Stimulated activated CD8-positive, alpha-beta memory T cell treated with anti-CD3 and anti-CD28 coated beads, Interleukin-4, amount 100 ng/mL, for 24 hours (primary cell): ENCODE data around the gene CBL.
"Not testable (repeated sequence)": the region's sequence is repeated elsewhere in the genome, so short reads cannot be mapped to it uniquely, and the experiment has no call there.

Source experiments
- DNase-seq: peaks from one replicate; pipeline ENCODE4 v3.0.0-alpha.2; 2020; ENCODE audit warnings: low read depth

Gene CBL

GRCh38 chr11:119210050-119210449 lies 3.9 kb downstream of the CBL start:
- DNase-seq, result no peak

DNA sequence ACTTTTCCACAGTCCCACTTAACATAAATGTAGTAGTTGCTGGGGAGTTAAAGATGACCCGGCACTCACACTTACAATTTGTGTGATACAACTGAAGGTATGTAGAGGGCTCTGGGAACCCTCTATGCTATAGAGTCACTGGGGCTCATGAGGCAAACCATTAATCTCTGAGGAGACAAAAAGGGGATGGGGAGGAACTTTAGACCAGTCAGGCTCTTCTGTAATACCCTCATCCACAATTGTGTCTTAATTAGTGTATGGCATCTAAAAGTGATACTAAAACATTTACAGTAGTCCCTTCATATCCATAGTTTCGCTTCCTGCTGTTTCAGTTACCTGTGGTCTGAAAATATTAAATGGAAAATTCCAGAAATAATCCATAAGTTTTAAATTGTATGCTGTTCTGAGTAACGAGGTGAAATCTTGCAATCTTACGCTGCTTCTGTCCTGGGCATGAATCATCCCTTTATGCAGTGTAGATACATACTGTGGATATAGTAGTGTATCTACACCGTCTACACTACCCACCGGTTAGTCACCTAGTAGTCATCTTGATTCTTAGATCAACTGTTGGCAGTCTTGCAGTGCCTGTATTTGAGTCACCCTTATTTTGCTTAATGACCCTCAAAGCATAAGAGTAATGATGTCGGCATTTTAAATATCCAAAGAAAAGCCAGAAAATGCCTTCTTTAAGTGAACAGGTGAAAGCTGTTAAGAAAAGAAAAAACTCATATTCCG lies 12.2 kb downstream of the CBL start:
- no peak for DNase-seq

- no peak for DNase-seq
Observed at GRCh38 chr11:119222308-119222707, 16.2 kb downstream of the CBL start.

GRCh38 chr11:119222891-119223290 lies 16.8 kb downstream of the CBL start:
- no peak for DNase-seq

DNA sequence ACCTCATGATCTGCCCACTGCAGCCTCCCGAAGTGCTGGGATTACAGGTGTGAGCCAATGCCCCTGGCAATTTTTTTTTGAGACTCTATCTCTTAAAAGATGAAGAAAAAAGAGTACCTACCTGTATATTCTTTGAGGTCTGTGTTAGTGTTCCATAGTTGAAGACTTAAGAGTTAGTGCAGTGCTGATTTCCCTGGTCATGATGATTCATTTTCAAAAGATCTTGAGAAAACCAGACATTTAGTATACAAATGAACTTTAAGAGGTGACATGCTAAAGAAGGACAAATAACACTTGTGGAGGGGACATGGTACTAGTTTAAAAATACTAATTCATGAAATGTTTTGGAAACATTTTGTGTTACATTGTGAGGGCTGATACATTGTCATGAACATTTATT lies 17.7 kb downstream of the CBL start:
- DNase-seq, result no peak

DNA sequence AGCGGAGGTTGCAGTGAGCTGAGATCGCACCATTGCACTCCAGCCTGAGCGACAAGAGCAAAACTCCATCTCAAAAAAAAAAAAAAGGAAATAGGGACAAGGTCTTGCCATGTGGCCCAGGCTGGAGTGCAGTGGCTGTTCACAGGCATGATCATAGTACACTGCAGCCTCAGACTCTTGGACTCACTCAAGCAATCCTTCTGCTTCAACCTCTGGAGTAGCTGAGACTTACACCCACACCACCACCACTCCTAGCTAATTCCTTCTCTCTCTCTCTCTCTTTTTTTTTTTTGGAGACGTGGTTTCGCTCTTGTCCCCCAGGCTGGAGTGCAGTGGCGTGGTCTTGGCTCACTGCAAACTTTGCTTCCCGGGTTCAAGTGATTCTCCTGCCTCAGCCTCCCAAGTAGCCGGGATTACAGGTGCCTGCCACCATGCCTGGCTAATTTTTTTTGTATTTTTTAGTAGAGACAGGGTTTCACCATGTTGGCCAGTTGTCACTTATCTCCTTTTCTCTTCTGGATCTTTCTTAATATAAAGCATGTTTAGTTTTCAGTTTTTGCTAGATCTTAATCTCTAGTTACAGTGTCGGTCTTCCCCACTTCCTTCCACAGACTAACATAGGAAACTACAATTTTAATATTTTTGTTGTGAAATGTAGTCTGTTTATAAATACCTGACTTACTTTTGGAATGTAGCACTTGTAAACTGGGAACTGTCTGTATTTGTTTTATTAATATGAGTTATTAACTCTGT lies 22.6 kb downstream of the CBL start:
- not testable (repeated sequence) for DNase-seq

DNA sequence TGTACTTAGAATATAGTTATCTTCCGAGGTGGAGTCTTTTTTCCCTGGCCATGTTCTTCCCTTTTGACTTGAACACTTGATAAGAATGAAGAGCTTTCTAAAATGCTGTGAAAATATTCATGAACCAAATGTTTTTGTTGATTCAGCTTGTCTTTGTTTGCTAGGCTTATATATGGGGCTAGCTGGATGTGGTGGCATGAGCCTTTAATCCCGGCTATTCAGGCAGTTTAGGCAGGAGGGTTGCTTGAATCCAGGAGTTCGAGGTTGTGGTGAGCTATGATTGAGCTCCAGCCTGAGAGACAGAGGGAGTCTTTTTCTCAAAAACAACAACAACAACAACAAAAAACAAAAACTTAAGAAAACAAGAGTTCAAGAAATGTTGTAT lies 23.1 kb downstream of the CBL start:
- DNase-seq, result no peak

DNA sequence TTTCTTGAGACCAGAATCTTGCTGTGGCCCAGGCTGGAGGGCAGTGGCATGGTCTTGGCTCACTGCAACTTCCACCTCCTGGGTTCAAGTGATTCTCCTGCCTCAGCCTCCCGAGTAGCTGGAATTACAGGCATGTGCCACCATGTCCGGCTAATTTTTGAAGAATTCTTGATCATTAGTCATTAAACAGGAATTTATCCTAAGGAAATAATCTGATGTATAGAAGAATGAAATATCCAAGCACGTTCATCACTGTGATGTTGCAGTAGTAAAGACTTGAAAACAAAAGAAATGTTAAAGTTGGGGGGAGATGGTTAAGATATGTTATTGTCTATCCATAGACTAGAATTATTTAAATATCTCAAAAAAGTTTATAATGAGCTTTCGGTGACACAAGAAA lies 23.6 kb downstream of the CBL start:
- no peak for DNase-seq

- DNase-seq, result no peak
Observed at GRCh38 chr11:119236490-119236889, 30.4 kb downstream of the CBL start.

GRCh38 chr11:119236891-119237290 lies 30.8 kb downstream of the CBL start:
- no peak for DNase-seq

DNA sequence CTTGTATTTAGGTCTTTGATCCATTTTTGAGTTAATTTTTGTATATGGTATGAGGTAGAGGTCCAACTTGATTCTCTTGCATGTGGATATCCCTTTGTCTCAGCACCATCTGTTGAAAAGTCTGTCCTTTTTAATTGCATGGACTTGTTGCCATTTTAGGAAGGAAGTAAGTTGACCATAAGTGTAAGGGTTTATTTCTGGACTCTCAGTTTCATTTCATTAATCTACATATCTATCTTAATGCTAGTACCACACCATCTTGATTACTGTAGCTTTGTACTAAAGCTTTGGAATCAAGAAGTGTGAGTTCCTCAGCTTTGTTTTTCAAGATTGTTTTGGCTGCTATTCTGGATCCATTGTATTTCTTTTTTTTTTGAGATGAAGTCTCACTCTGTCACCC lies 31.4 kb downstream of the CBL start:
- DNase-seq, result no peak

DNA sequence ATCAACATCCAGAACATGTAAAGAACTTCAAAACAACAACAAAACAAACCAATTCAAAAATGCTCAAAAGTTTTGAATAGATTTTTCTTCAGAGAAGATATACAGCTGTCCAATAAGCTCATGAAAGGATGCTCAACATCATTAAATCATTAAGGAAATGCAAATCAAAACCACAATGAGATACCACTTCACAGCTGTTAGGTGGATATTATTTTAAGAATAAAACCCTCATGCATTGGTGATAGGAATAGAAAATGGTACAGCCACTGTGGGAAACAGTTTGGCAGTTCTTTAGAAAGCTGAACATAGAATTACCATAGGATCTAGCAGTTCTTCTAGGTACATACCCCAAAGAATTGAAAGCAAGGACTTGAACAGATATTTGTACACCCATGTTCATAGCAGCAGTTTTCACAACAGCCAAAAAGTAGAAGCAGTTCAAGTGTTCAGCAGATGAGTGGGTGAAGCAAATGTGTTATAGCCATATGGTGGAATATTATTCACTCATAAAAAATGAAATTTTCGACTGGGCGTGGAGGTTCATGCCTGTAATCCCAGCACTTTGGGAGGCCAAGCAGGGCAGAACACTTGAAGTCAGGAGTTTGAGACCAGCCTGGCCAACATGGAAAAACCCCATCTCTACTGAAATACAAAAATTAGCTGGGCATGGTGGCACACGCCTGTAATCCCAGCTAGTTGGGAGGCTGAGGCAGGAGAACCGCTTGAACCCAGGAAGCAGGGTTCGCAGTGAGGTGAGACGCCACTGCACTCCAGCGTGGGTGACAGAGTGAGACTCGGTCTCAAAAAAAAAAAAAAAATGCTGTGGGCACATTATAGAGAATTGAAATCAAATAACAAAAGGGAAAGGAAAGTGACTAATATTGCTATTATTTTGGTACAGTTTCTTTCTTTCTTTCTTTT lies 42.9 kb downstream of the CBL start:
- no peak for DNase-seq

DNA sequence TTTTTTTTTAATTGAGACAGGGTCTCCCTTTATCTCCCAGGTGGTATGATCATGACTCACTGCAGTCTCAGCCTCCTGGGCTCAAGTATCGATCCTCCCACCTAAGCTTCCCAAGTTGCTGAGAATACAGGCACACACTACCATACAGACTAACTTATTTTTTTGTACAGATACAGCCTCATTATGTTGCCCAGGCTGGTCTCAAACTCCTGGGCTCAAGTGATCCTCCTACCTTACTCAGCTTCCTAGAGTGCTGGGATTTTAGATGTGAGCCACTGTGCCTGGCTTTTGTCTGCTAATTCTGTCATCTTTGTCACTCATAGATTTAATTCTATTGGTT lies 43.5 kb downstream of the CBL start:
- DNase-seq, result no peak

DNA sequence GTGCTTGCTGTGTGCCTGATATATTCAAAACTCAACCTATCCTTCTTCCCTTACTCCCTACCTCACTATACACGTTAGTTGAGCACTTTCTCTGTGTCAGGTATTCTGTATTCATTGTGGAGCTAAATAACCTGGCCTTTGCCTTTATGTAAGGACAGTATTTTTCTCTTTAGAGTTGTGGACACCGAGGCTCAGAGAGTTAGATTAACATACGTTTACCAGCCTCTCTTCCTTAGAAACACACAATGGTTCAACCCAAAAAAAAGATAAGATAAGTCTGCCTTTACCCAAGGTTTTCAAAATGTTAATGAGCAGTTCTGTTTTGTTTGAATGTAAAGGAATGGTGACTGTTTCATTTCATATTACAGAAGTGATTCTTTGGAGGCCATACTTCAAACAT lies 45.0 kb downstream of the CBL start:
- no peak for DNase-seq

- DNase-seq, result peak; percentile 19
Observed at GRCh38 chr11:119254239-119254638, 48.1 kb downstream of the CBL start.

DNA sequence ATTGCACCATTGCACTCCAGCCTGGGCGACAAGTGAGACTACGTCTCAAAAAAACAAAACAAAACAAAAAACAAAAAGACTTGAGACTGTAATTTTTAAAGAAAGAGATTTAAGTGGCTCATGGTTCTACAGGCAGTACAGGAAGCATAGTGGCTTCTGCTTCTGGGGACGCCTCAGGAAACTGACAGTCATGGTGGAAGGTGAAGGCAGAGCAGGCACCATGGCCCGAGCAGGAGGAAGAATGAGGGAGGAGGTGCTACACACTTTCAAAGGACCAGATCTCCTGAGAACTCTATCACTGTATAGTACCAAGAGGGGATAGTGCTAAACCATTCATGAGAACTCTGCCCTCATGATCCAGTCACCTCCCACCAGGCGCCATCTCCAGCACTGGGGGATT lies 52.0 kb downstream of the CBL start:
- no peak for DNase-seq

DNA sequence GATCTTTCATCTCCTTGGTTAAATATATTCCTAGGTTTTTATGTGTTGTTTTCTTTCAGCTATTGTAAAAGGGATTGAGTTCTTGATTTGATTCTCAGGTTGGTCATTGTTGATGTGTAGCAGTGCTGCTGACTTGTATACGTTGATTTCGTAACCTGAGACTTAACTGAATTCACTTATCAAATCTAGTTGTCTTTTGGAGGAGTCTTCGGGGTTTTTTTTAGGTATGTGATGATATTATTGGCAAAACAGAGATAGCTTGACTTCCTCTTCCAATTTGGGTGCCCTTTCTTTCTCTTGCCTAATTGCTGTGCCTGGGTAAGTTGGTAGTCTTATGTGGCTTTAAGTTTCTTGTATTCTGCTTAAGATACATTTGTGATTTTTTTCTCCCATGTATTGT lies 52.8 kb downstream of the CBL start:
- DNase-seq, result no peak

DNA sequence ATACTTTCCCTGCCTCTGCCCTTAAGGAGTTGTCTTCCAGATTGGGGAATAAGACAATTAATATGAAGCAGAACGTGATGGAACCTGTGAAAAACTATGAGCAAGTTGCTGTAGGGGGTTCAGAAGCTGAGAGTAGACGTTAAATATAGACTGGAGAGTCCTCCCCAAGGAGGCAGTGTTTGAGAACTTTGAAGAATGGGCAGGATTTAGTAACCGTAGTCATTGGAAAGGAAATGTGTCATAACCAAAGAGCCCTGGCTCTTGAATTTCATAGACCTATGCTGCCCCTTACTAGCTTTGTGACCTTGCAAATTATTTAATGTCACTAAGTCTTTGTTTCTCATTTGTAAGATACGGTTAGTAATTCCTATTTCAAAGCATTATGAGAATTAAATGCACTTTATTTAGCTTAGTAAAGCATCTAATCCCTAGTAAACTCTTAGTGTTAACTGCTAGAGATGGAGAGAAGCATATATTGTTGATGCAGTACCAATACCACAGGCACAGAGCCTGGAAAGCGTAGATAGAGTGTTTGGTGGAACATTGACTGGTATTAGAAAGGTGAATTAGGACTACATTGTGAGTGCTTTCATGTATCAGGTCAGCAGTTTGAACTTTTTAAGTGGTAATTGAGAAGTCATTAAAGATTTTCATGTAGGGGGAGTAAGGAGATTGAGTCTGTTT lies 56.7 kb downstream of the CBL start:
- DNase-seq, result no peak

DNA sequence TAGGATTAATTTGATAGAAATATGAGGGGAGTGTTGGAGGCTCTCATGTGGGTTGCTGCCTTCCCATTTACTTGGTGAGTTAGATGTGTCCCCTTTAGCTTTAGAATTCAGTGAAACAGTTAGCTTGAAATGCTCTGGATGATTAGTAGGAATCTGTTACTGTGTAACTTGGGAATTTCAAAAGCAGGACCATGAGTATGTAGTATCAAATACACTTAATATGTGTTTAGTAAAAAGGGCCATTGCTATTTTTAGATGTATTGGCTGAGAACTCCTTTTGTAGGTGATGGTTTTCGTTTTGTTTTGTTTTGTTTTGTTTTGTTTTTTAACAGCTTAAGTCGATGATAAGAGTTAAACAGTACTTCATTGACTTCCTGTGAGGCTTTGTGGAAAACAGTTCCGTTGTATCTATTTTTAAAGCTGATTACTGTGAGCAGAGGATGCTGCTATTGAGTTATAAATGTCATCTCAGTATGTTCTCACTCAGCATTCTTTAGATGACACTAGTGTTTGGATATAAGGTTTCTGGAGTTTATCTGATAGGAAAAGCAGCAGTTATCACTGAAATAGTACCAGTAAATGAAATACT lies 57.3 kb downstream of the CBL start:
- DNase-seq, result no peak

GRCh38 chr11:119266063-119266462 lies 59.9 kb downstream of the CBL start:
- DNase-seq, result no peak

DNA sequence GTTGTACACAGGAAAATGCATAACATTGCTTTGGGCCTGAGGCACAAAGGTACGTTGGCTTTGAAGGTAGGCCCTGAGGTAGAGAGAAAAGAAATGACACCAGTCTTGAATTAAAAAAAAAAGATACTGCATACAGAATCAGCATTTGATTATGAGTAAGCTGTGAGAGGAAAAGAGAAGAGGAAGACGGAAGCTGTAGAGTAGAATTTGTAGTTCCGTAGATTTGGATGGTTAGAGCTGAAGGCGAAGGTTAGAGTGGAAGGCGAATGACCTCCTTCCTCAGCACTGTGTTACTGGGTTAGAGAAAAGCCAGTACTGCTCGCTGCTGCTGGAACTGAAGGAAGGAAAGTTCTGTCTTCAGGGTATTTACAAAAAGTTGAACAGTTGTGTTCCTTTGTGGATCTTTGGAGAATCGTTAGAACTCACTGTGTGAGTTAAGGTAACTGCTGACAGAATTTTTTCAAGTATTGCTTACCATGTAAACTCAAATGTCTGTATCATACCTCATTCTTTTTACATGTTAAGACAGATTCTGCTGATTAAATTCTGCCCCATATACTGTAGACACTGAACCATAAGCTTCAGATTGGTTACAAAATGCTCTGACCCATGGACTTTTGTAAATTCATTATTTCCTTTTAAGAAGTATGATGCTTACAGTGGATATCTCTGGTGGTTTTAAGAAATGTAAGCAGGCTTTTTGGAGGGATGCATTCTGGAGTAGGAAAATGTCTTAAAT lies 60.5 kb downstream of the CBL start:
- no peak for DNase-seq
